ENCODE data around the gene SLC39A11. TPM values are rescaled to one million over a fixed set of nuclear protein-coding genes. Genes with fewer than 3 reads are reported as not detected.
"Not testable (repeated sequence)": the region's sequence is repeated elsewhere in the genome, so short reads cannot be mapped to it uniquely, and the experiment has no call there.

The SLC39A11 gene
- total and polyA plus RNA-seq, 2 of the 13 experiments (the other 11 are each of a cell fraction or from before 2014, with no cell fraction given) = 17.2 to 31.5 TPM

DNA sequence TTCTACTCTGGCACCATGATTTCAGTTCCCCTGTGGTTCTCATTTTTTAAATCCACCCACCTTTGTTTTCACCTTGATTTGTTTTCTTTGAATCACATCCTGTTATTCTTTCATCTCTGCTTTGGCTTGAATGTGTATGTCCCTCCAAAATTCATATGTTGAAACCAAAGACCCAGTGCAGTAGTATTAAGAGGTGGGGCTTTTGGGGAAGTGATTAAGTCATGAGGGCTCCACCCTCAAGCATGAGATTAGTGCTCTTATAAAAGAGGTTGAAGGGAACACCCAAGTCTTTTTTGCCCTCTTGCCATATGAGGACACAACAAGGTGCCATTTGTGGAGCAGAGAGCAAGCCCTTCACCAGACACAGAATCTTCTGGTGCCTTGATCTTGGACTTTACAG, 382.3 kb downstream of the SLC39A11 start:
- TF ChIP-seq ZNF564 (CRISPR knock-in tag; IDR thresholded peaks at IDR 0.05) = peak; percentile 74; the same call in 1 of the 2 replicates
- no peak for TF ChIP-seq HNRNPLL (IDR thresholded peaks at IDR 0.05; ENCODE audit: low read depth, low read length, poor library complexity, severe bottlenecking)
- ATAC-seq (no peak), FAIRE-seq (no peak), DNase-seq (ENCODE audit: low spot score) (no peak)
- no peak overlapping the region for H3K4me3 ChIP-seq (replicated peaks in 1 of 3; ENCODE audit: insufficient read depth in 1 of 3, low read depth in 2 of 3, low read length in 3 of 3)
- ChIA-PET CTCF (ENCODE audit: low intra/inter-chr PET ratio, low total read pairs) (no interaction called here), POLR2A (no interaction called here)
- H3K9ac ChIP-seq (ENCODE audit: insufficient read depth, low read depth, low read length) = no peak overlapping the region
- peaks cover 22% of the 10 kb centered on the region for H3K4me1 ChIP-seq (ENCODE audit: insufficient read depth, low read length)
- no peak overlapping the region for H3K27ac ChIP-seq (ENCODE audit: extremely low read length, insufficient read depth, low read length)
- H3K9me3 ChIP-seq (ENCODE audit: low read length) = peaks cover 14% of the 10 kb centered on the region; the same call in 1 of the 2 replicates
- no TSS peak for BruUV-seq (replicated peaks)
- no peaks in the 10 kb centered on the region for H3K79me2 ChIP-seq (ENCODE audit: insufficient read depth, low read length)
- H2AFZ ChIP-seq (ENCODE audit: low read length) = no peak overlapping the region
- H3K27me3 ChIP-seq (ENCODE audit: control insufficient read depth in 1 of 2, insufficient read depth in 2 of 2, low read length in 2 of 2) = no peaks in the 10 kb centered on the region
- intact Hi-C loops (cut with micrococcal nuclease; ENCODE audit: unreplicated experiment) (no loop called here), in situ Hi-C loops (cut with HindIII; ENCODE audit: extremely low pct_ligation_motif_present, low pct_unique_long_range_greater_than_20kb) (no loop called here)
- H3K36me3 ChIP-seq (replicated peaks in 1 of 2; ENCODE audit: control insufficient read depth in 1 of 2, insufficient read depth in 2 of 2, low read length in 2 of 2) = no peaks in the 10 kb centered on the region
- no peak overlapping the region for H3K4me2 ChIP-seq (ENCODE audit: low read depth, low read length)
- H4K20me1 ChIP-seq (ENCODE audit: insufficient read depth, low read length) = no peaks in the 10 kb centered on the region

GRCh38 chr17:72708682-72709081, 383.8 kb downstream of the SLC39A11 start:
- H4K20me1 ChIP-seq (ENCODE audit: insufficient read depth, low read length); H2AFZ ChIP-seq (ENCODE audit: low read length); H3K4me2 ChIP-seq (ENCODE audit: low read depth, low read length); intact Hi-C loops (cut with micrococcal nuclease; ENCODE audit: unreplicated experiment); ATAC-seq; H3K79me2 ChIP-seq (ENCODE audit: insufficient read depth, low read length); H3K36me3 ChIP-seq (replicated peaks in 1 of 2; ENCODE audit: control insufficient read depth in 1 of 2, insufficient read depth in 2 of 2, low read length in 2 of 2); H3K27me3 ChIP-seq (ENCODE audit: control insufficient read depth in 1 of 2, insufficient read depth in 2 of 2, low read length in 2 of 2); DNase-seq (ENCODE audit: low spot score); FAIRE-seq; H3K27ac ChIP-seq (ENCODE audit: extremely low read length, insufficient read depth, low read length); CTCF ChIA-PET (ENCODE audit: low intra/inter-chr PET ratio, low total read pairs); in situ Hi-C loops (cut with HindIII; ENCODE audit: extremely low pct_ligation_motif_present, low pct_unique_long_range_greater_than_20kb); H3K9ac ChIP-seq (ENCODE audit: insufficient read depth, low read depth, low read length); H3K4me3 ChIP-seq (replicated peaks in 1 of 3; ENCODE audit: insufficient read depth in 1 of 3, low read depth in 2 of 3, low read length in 3 of 3); BruUV-seq (replicated peaks): not testable (repeated sequence)
- peaks cover 14% of the 10 kb centered on the region; the same call in 1 of the 2 replicates for H3K9me3 ChIP-seq (ENCODE audit: low read length)
- 97% methylated on average over 9 of the region's 9 CpGs for WGBS (ENCODE audit: low lambda C conversion rate)
- H3K4me1 ChIP-seq (ENCODE audit: insufficient read depth, low read length) = peaks cover 21% of the 10 kb centered on the region
- POLR2A ChIA-PET = interaction anchor here (1.4 kb wide), 1 partner anchor 11 kb away, joined by 3 read pairs; no protein-coding TSS in a partner anchor

DNA sequence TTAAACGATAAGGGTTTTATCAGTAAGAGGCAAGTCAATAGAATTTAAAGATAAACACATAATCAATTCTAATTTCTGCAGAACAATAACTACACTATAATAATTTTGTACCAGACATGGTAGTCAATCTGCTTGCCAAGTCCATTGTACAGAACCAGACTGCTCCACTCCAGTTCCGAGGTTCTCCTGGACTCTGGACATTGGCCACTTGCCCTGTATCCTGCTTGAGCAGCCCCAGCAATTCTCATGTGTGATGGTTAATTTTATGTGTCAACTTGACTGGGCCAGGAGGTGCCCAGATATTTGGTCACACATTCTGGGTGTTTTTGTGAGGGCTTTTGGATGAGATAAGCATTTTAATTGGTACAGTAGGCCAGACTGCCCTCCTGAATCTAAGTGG, 384.6 kb downstream of the SLC39A11 start:
- Histone ChIP-seq H2AFZ (ENCODE audit: low read length) (no peak overlapping the region), H3K9me3 (ENCODE audit: low read length) (peaks cover 14% of the 10 kb centered on the region; the same call in 1 of the 2 replicates), H3K9ac (ENCODE audit: insufficient read depth, low read depth, low read length) (no peak overlapping the region), H3K4me1 (ENCODE audit: insufficient read depth, low read length) (peaks cover 23% of the 10 kb centered on the region), H4K20me1 (ENCODE audit: insufficient read depth, low read length) (no peaks in the 10 kb centered on the region), H3K36me3 (replicated peaks in 1 of 2; ENCODE audit: control insufficient read depth in 1 of 2, insufficient read depth in 2 of 2, low read length in 2 of 2) (no peaks in the 10 kb centered on the region), H3K79me2 (ENCODE audit: insufficient read depth, low read length) (no peaks in the 10 kb centered on the region), H3K4me2 (ENCODE audit: low read depth, low read length) (no peak overlapping the region), H3K27me3 (ENCODE audit: control insufficient read depth in 1 of 2, insufficient read depth in 2 of 2, low read length in 2 of 2) (no peaks in the 10 kb centered on the region), H3K4me3 (replicated peaks in 1 of 3; ENCODE audit: insufficient read depth in 1 of 3, low read depth in 2 of 3, low read length in 3 of 3) (no peak overlapping the region), H3K27ac (ENCODE audit: extremely low read length, insufficient read depth, low read length) (no peak overlapping the region)
- FAIRE-seq (no peak), ATAC-seq (no peak), DNase-seq (ENCODE audit: low spot score) (no peak)
- in situ Hi-C loops (cut with HindIII; ENCODE audit: extremely low pct_ligation_motif_present, low pct_unique_long_range_greater_than_20kb) = no loop called here
- ChIA-PET POLR2A (no interaction called here), CTCF (ENCODE audit: low intra/inter-chr PET ratio, low total read pairs) (no interaction called here)
- TF ChIP-seq HNF4G (IDR thresholded peaks at IDR 0.05; ENCODE audit: borderline replicate concordance, low read depth, low read length) (0 out of 2 replicates have a peak, but pooled peaks have one; percentile 5), HNF4G (CRISPR knock-in tag; IDR thresholded peaks at IDR 0.05; ENCODE audit: borderline replicate concordance, low read depth) (no peak), ZNF251 (CRISPR knock-in tag; IDR thresholded peaks at IDR 0.05) (no peak)
- BruUV-seq (replicated peaks) = no TSS peak
- 93% methylated on average over 2 of the region's 2 CpGs for WGBS (ENCODE audit: low lambda C conversion rate)
- intact Hi-C loops (cut with micrococcal nuclease; ENCODE audit: unreplicated experiment) = no loop called here

All from HepG2 (cell line).